Esophagus (tissue), 2 donors: ENCODE measurements around the gene LYVE1. TPM values are rescaled to one million over a fixed set of nuclear protein-coding genes. Genes with fewer than 3 reads are reported as not detected.
A peak's percentile ranks its signal among the peaks of the same experiment; 100 is the strongest.

Experiments
- H3K27ac ChIP-seq, 2 donors: one replicate each; pipeline ENCODE4 v1.5.1; 2013; ENCODE audit warnings: low read depth in 2 of 2, mild to moderate bottlenecking in 2 of 2, inconsistent platforms in 1 of 2, low read length in 1 of 2, moderate library complexity in 1 of 2
- H3K27me3 ChIP-seq, 2 donors: one replicate each; pipeline ENCODE4 v1.6.1; 2013; ENCODE audit warnings: low read length in 2 of 2, control low read depth in 1 of 2, mild to moderate bottlenecking in 1 of 2; ENCODE audit not compliant: insufficient read depth in 2 of 2, control insufficient read depth in 1 of 2
- H3K36me3 ChIP-seq, 2 donors: one replicate each; pipeline ENCODE4 v1.6.1; 2013; ENCODE audit warnings: low read length in 1 of 2; ENCODE audit not compliant: control insufficient read depth in 2 of 2, insufficient read depth in 2 of 2
- H3K4me1 ChIP-seq, 2 donors: one replicate each; pipeline ENCODE4 v1.6.1; 2013; ENCODE audit warnings: low read length in 1 of 2; ENCODE audit not compliant: control insufficient read depth in 2 of 2, insufficient read depth in 2 of 2
- H3K4me3 ChIP-seq, 2 donors: one replicate each; pipeline ENCODE4 v1.5.1; 2013; ENCODE audit warnings: low read length in 2 of 2, mild to moderate bottlenecking in 2 of 2, low read depth in 1 of 2, moderate library complexity in 1 of 2
- H3K9me3 ChIP-seq, 2 donors: one replicate each; pipeline ENCODE4 v1.6.1; 2013; ENCODE audit warnings: mild to moderate bottlenecking in 2 of 2, low read depth in 1 of 2, low read length in 1 of 2, moderate library complexity in 1 of 2; ENCODE audit not compliant: control insufficient read depth in 2 of 2, insufficient read depth in 1 of 2
- WGBS, 2 donors: extraction: QIAGEN DNeasy Blood & Tissue Kit; methylation state at CpG; one replicate each; pipeline ENCODE4 v1.1.7; 2013; 5-methylcytosine and 5-hydroxymethylcytosine counted together
- polyA plus RNA-seq, 2 donors: library from polyadenylated mRNA; stranded (reverse); fragments of 200-250 nt; gene quantifications; one replicate each; pipeline ENCODE4 v1.2.3, GENCODE V29; 2013
- donor health status: healthy with polysubstance abuse.
- donor health status: Bipolar disorder and iron deficiency.

Gene LYVE1
- polyA plus RNA-seq, 2 donors, result 4.1 to 6.2 TPM

GRCh38 chr11:10534316-10534715, 34.1 kb downstream of the LYVE1 start:
- H3K27ac ChIP-seq, result no peak overlapping the region
- H3K4me1 ChIP-seq, result no peaks in the 10 kb centered on the region
- H3K9me3 ChIP-seq, result no peaks in the 10 kb centered on the region
- no peaks in the 10 kb centered on the region for H3K27me3 ChIP-seq
- 83% methylated on average over 2 of the region's 2 CpGs for WGBS, 2 donors
- H3K4me3 ChIP-seq, result no peak overlapping the region
- no peaks in the 10 kb centered on the region for H3K36me3 ChIP-seq

- Histone ChIP-seq H3K9me3 (no peaks in the 10 kb centered on the region), H3K27me3 (no peaks in the 10 kb centered on the region), H3K36me3 (no peaks in the 10 kb centered on the region), H3K27ac (no peak overlapping the region), H3K4me3 (no peak overlapping the region), H3K4me1 (no peaks in the 10 kb centered on the region)
Measured at GRCh38 chr11:10533323-10533722, 35.1 kb downstream of the LYVE1 start.

- H3K9me3 ChIP-seq, result no peaks in the 10 kb centered on the region
- no peak overlapping the region for H3K4me3 ChIP-seq
- no peaks in the 10 kb centered on the region for H3K36me3 ChIP-seq
- no peaks in the 10 kb centered on the region for H3K4me1 ChIP-seq
- no peak overlapping the region for H3K27ac ChIP-seq
- no peaks in the 10 kb centered on the region for H3K27me3 ChIP-seq
- 84 to 89% methylated on average over 2 of the region's 2 CpGs for WGBS, 2 donors
Measured at GRCh38 chr11:10532526-10532925, 35.9 kb downstream of the LYVE1 start.

- Histone ChIP-seq H3K9me3 (no peaks in the 10 kb centered on the region), H3K27ac (peak overlapping the region in 1 of 2 donors; percentile 39), H3K36me3 (no peaks in the 10 kb centered on the region), H3K4me3 (no peak overlapping the region), H3K4me1 (no peaks in the 10 kb centered on the region), H3K27me3 (no peaks in the 10 kb centered on the region)
- 64 to 73% methylated on average over 2 of the region's 2 CpGs for WGBS, 2 donors
Measured at GRCh38 chr11:10529279-10529678, 39.2 kb downstream of the LYVE1 start.

- Histone ChIP-seq H3K4me1 (no peaks in the 10 kb centered on the region), H3K36me3 (no peaks in the 10 kb centered on the region), H3K27ac (no peak overlapping the region), H3K27me3 (no peaks in the 10 kb centered on the region), H3K9me3 (no peaks in the 10 kb centered on the region), H3K4me3 (no peak overlapping the region)
Measured at GRCh38 chr11:10528121-10528520, 40.3 kb downstream of the LYVE1 start.

GRCh38 chr11:10526974-10527918, 41.2 kb downstream of the LYVE1 start:
- no peaks in the 10 kb centered on the region for H3K36me3 ChIP-seq
- WGBS, 2 donors, result 57 to 69% methylated on average over 6 of the region's 6 CpGs
- peak overlapping the region in 1 of 2 donors; percentile 9 for H3K4me3 ChIP-seq
- peak overlapping the region; percentile 51 to 84 for H3K27ac ChIP-seq
- H3K27me3 ChIP-seq, result no peaks in the 10 kb centered on the region
- H3K9me3 ChIP-seq, result no peaks in the 10 kb centered on the region
- no peaks in the 10 kb centered on the region for H3K4me1 ChIP-seq

- WGBS, 2 donors, result 46 to 50% methylated on average over 1 of the region's 1 CpG
- no peaks in the 10 kb centered on the region for H3K4me1 ChIP-seq
Measured at GRCh38 chr11:10524471-10524870, 44.0 kb downstream of the LYVE1 start.

GRCh38 chr11:10522921-10523320, 45.5 kb downstream of the LYVE1 start:
- Histone ChIP-seq H3K9me3 (no peaks in the 10 kb centered on the region), H3K4me1 (peaks cover 0 to 2% of the 10 kb centered on the region in 2 donors), H3K4me3 (no peak overlapping the region), H3K27ac (peak overlapping the region; percentile 57 to 59), H3K27me3 (no peaks in the 10 kb centered on the region), H3K36me3 (no peaks in the 10 kb centered on the region)
- 39 to 55% methylated on average over 2 of the region's 2 CpGs for WGBS, 2 donors

More at GRCh38 chr11:10524471-10524870, 44.0 kb downstream of the LYVE1 start:
- no peak overlapping the region for H3K27ac ChIP-seq
- H3K36me3 ChIP-seq, result no peaks in the 10 kb centered on the region
- no peaks in the 10 kb centered on the region for H3K27me3 ChIP-seq
- no peak overlapping the region for H3K4me3 ChIP-seq
- H3K9me3 ChIP-seq, result no peaks in the 10 kb centered on the region

- Histone ChIP-seq H3K9me3 (no peaks in the 10 kb centered on the region), H3K27ac (peak overlapping the region in 1 of 2 donors; percentile 31), H3K27me3 (no peaks in the 10 kb centered on the region), H3K4me1 (peaks cover 0 to 2% of the 10 kb centered on the region in 2 donors), H3K36me3 (no peaks in the 10 kb centered on the region), H3K4me3 (no peak overlapping the region)
- WGBS, 2 donors, result 40 to 47% methylated on average over 1 of the region's 1 CpG
Measured at GRCh38 chr11:10522276-10522675, 46.2 kb downstream of the LYVE1 start.

- Histone ChIP-seq H3K4me1 (peaks cover 0 to 2% of the 10 kb centered on the region in 2 donors), H3K4me3 (no peak overlapping the region), H3K36me3 (peaks cover 0 to 4% of the 10 kb centered on the region in 2 donors), H3K27ac (no peak overlapping the region), H3K9me3 (no peaks in the 10 kb centered on the region), H3K27me3 (no peaks in the 10 kb centered on the region)
- WGBS, 2 donors, result 87 to 96% methylated on average over 2 of the region's 2 CpGs
Measured at GRCh38 chr11:10520562-10520961, 47.9 kb downstream of the LYVE1 start.
